ENCODE data around the gene SH3TC1. TPM values are rescaled to one million over a fixed set of nuclear protein-coding genes. Genes with fewer than 3 reads are reported as not detected.

Gene SH3TC1
- total RNA-seq, 2 donors from 2014 or later, result 12.2 to 22.2 TPM

DNA sequence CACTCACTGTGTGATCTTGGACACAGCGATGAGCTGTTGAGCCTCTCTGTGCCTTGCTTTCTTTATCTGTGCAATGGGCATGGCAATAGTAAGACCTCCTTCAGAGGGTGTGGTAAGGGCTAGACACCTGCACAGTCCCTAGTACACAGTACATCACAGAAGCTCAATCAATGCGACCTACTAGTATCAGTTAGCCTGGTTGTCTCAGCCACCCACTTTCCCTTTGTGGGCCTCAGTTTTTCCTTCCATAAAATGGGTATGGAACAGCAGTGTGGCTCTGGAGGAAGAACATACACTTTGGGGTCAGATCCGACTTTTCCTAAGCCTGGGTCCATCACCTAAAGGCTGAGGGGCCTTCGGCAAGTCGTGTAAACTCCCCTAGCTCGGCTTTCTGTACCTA is 67.0 kb downstream of the SH3TC1 start:
- ATAC-seq (no peak), DNase-seq (ENCODE audit: low spot score in 2 of 2) (no peak)
- Mint-ChIP-seq H3K27ac (no peak overlapping the region), H3K36me3 (no peaks in the 10 kb centered on the region), H3K9me3 (no peaks in the 10 kb centered on the region)

GRCh38 chr4:8266508-8266907 is 67.4 kb downstream of the SH3TC1 start:
- ATAC-seq, result no peak
- Mint-ChIP-seq H3K36me3 (no peaks in the 10 kb centered on the region), H3K9me3 (no peaks in the 10 kb centered on the region), H3K27ac (no peak overlapping the region)
- no peak for DNase-seq (ENCODE audit: low spot score in 2 of 2)

DNA sequence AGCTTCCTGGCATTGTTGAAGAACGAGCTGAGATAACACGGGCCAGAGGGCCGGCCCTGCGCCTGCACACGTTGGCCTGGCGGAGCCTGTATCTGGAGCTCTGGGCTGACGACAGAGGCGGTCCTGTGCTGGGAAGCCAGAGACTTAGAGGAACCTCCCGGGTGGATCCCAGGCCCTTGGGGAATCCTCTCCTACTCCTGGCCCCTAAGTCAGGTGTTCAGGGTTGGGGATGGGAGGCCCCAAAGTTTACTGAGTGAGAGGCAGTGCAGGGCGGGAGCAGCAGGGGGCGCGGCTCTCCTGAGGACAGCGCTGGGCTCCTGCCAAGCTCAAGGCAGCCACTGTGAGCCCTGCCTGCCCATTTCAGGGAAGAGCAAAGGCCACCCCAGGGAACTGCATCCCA is 68.0 kb downstream of the SH3TC1 start:
- Mint-ChIP-seq H3K27ac (no peak overlapping the region), H3K9me3 (no peaks in the 10 kb centered on the region), H3K36me3 (no peaks in the 10 kb centered on the region)
- peak; percentile 65 to 68 for ATAC-seq
- DNase-seq (ENCODE audit: low spot score in 2 of 2), result peak in 1 of 2 donors; percentile 45

- Mint-ChIP-seq H3K27ac (no peak overlapping the region), H3K36me3 (no peaks in the 10 kb centered on the region), H3K9me3 (no peaks in the 10 kb centered on the region)
- no peak for ATAC-seq
- no peak for DNase-seq (ENCODE audit: low spot score in 2 of 2)
Measured at GRCh38 chr4:8268211-8268610, 69.1 kb downstream of the SH3TC1 start.

DNA sequence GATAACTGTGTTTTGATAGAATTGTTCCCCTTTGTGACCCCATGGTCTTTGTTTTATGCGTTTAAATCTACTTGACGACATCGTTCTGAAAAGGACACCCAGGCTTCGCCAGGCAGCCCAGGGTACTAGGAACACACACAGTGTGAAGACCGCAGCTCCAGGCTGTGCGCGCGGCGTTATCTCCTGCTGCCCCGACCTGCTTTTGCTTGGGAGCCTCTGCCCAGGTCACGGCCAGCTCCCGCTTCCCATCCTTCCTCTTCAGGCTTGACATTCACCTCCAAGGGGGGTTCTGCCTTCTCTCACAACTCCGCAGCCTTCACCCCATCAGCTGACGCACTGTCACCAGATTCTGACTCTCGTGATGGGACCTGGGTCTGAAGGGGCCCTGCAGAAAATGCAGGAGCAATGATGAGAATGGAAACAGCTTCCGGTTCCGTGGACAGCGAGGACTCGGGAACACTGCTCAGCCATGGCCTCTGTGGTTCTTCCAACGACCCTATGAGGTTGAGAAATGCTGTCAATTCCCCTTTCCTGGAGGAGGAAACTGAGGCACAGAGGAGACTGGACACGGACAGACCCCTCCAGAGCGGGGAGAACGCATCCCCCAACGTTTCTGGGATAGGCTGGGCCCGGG is 69.9 kb downstream of the SH3TC1 start:
- Mint-ChIP-seq H3K9me3 (no peaks in the 10 kb centered on the region), H3K36me3 (no peaks in the 10 kb centered on the region), H3K27ac (no peak overlapping the region)
- DNase-seq (ENCODE audit: low spot score in 2 of 2) (no peak), ATAC-seq (no peak)

DNA sequence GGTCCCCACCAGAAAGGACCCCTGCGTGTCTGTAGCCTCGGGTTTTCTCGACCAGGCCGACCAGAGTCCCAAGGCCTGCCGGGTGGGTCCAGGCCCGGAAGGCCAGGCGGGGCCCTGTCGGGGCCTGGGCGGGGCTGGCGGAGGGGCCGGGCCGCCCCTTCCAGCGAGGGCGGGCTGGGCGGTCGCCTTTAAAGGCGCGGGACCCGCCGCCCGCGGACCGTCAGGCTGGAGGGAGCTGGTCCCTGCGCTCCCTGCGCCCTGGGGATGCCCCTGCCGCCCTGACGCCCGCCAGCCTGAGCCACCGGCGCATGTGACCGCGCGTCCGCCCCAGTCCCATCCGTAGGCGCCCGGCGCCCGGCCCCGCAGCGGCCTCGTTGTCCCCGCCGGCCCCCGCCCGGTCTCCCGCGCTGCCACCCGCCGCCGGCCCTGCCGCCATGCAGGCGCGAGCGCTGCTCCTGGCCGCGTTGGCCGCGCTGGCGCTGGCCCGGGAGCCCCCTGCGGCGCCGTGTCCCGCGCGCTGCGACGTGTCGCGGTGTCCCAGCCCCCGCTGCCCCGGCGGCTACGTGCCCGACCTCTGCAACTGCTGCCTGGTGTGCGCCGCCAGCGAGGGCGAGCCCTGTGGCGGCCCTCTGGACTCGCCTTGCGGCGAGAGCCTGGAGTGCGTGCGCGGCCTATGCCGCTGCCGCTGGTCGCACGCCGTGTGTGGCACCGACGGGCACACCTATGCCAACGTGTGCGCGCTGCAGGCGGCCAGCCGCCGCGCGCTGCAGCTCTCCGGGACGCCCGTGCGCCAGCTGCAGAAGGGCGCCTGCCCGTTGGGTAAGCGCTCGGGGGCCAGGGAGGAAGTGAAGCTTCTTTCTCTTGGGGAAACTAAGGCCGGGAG is 70.7 kb downstream of the SH3TC1 start, which contains the start of gene HTRA3:
Gene HTRA3, plus strand, starts transcription at position 220 of the 883 bp plus-strand sequence. Its CDS starts 215 bp downstream, at position 435.
- no peaks in the 10 kb centered on the region for H3K36me3 Mint-ChIP-seq
- no peak within 1 kb of the TSS for H3K27ac Mint-ChIP-seq
- no peaks in the 10 kb centered on the region for H3K9me3 Mint-ChIP-seq
- ATAC-seq, result peak; percentile 25 to 30
- DNase-seq (ENCODE audit: low spot score in 2 of 2), result no peak

DNA sequence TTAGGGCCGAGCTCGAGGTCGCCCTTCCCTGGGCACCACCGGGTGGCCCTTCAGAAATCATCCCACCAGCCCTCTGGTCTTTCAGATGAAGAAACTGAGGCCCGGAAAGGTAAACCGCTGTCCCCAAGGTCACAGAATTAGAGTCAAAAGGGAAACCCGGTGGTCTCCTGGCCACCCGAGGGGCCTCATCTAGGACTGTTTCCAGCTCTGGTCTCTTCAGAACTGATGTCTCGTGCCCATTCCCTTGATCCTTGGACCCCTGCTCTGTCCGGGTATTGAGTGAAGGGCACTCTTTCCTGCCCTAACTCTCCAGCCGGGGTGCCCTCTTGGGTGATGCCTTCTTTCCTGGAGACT is 71.3 kb downstream of the SH3TC1 start:
- H3K27ac Mint-ChIP-seq, result no peak overlapping the region
- no peak for DNase-seq (ENCODE audit: low spot score in 2 of 2)
- no peaks in the 10 kb centered on the region for H3K36me3 Mint-ChIP-seq
- no peaks in the 10 kb centered on the region for H3K9me3 Mint-ChIP-seq
- no peak for ATAC-seq

DNA sequence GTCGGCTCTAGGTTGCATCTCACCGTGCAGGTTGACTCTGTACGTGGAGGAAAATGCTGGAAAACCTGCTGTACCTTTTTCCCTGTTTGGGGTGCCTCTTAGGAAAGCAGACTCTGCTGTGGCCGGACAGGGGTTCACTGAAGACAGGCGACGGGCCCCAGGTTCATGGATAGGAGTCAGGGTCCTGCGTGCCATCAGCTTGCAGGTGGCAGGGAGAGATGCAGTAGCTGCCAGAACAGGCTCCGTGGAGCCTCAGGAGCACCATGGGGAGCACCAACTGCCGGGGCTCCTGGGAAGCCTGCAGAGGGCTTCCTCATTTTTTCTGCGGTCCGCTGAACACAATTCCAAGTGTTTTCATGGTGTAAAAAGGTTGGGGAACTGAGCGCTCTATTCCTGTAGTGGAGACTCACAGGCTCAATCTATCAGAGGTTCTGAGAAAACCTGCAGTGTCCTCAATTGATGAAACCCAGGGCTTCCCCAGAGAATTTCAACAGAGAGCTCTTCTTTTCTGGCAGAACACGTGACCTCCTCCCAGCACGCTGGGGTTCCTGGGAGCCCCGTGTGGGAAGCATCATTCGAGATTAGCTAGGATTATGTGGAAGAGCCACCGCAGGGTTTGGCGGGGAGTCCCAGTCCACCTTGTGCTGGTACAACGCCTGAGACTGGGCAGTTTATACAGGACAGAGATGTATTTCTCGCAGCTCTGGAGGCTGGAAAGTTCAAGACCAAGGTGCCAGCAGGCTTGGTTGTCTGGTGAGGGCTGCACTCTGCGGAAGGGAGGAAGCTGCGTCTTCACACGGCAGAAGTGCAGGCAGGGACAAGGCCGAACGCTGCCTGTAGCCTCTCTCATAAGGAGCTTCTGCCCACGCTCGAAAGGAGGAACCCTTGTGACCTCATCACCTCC is 72.1 kb downstream of the SH3TC1 start:
- no peak for ATAC-seq
- Mint-ChIP-seq H3K36me3 (no peaks in the 10 kb centered on the region), H3K9me3 (no peaks in the 10 kb centered on the region), H3K27ac (no peak overlapping the region)
- DNase-seq (ENCODE audit: low spot score in 2 of 2), result no peak

GRCh38 chr4:8271821-8272220 is 72.7 kb downstream of the SH3TC1 start:
- Mint-ChIP-seq H3K9me3 (no peaks in the 10 kb centered on the region), H3K27ac (no peak overlapping the region), H3K36me3 (no peaks in the 10 kb centered on the region)
- DNase-seq (ENCODE audit: low spot score in 2 of 2) (no peak), ATAC-seq (no peak)

DNA sequence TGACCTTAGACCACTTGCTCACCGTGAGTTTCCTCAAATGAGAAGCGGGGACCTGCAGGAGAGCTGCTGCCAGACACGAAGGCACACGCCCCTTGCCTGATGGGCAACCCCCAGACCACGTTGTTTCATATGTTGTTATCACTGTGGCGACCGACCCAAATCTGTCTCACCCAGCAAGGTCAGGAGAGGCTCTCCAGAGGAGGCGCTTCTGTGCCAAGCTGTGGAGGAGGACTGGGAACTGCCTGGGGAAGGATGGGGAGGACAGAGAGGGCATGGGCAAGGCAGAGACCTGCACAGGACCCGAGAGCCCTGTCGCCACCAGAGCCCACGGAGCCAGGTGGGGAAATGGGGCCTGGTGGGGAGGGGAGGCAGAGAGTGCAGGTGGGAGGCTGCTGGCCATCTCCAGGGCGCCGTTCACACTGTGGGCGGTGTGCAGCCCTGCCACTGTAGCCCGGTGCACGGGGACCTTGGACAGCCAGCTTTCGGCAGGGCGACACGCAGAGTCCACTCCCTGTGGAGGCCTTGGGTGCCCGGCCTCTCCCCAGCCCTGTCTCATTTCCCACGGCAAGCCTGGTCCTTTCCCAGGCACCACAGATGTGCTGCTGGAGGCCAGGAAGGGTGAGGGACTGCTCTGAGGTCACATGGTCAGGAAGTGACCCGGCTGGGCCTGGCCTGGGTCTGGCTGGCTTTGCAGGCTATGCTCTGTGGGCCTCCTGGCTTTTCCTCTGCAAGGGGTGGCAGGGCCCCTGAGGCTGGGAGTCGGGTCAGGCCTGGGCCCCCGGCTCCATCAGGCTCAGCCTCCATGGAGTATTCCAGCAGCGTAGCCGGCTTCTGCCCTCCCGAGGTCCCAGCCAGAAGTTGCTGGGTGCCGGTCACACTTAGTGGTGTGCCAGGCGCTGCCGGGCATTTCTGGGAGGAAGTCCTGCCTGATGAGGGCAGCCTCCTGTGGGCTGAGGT is 73.7 kb downstream of the SH3TC1 start:
- DNase-seq (ENCODE audit: low spot score in 2 of 2), result no peak
- Mint-ChIP-seq H3K36me3 (no peaks in the 10 kb centered on the region), H3K27ac (no peak overlapping the region), H3K9me3 (no peaks in the 10 kb centered on the region)
- no peak for ATAC-seq

DNA sequence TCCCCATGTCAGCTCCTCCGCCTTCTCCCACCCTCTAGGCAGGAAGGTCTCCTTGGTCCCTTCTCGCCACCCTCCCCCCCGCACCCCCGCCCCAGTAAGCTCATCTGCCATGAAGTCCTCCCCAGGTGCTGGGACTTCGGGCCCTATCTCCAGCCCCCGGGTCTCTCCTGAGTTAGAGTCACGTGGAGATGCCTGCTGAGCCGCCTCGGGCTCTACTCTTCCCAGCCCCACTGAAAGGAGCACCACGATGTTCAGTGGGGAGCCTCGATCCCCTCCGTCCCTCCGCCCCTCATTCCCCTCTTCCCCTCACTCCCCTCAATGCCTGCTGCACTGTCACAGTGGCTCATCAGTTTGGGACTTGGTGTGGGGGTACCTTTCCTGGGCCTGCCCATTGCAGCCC is 74.4 kb downstream of the SH3TC1 start:
- no peak overlapping the region for H3K27ac Mint-ChIP-seq
- H3K9me3 Mint-ChIP-seq, result no peaks in the 10 kb centered on the region
- no peaks in the 10 kb centered on the region for H3K36me3 Mint-ChIP-seq
- ATAC-seq, result no peak
- no peak for DNase-seq (ENCODE audit: low spot score in 2 of 2)

DNA sequence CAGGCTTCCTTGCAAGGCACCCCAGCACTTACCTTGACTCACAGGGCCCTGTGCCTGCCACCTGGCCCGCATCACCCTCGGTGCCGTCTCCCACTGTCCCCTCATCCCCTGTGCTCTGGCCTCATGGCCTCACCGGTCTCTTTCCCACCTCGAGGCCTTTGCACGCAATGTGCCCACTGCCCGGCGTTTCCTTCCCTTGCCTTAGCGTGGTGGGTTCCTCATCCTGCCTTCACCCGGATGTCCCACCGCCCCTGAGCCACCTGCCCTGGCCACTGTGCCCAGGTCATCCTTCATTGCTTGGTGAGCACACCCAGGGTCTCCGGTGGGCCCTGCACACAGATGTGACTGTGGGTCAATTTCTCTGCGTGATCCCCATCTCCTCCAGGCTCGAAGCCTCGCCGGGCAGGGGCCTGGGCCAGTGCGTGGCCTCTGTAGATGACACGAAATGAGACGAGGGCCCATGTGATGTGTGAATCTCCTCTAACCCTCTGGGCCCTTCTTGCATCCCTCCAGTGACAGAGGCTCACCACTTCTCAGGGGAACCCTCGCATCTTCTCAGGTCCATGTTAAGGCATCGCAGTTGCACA is 75.1 kb downstream of the SH3TC1 start:
- no peaks in the 10 kb centered on the region for H3K9me3 Mint-ChIP-seq
- H3K36me3 Mint-ChIP-seq, result no peaks in the 10 kb centered on the region
- no peak for ATAC-seq
- no peak for DNase-seq (ENCODE audit: low spot score in 2 of 2)
- H3K27ac Mint-ChIP-seq, result no peak overlapping the region

GRCh38 chr4:8274765-8275547 is 75.9 kb downstream of the SH3TC1 start:
- ATAC-seq (no peak), DNase-seq (ENCODE audit: low spot score in 2 of 2) (no peak)
- no peaks in the 10 kb centered on the region for H3K9me3 Mint-ChIP-seq
- H3K36me3 Mint-ChIP-seq, result no peaks in the 10 kb centered on the region
- H3K27ac Mint-ChIP-seq, result no peak overlapping the region

DNA sequence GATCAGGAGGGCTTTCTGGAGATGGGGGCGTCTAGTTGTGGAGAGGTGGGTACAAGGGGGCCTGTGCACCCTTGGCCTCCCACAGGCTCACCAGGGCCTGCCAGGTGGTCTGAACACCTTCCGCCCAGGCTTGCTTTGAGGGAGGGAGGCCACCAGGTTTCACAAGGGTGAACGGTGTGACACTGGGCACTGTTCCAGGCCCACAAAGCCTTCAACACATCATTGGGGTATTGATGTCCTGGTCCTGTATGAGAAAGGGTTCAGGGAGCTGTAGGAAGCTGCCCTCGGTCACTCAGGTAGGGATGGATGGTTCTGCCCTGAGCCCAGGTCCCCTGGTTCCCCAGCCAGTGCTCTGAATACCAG is 76.4 kb downstream of the SH3TC1 start:
- no peaks in the 10 kb centered on the region for H3K9me3 Mint-ChIP-seq
- no peak for ATAC-seq
- no peaks in the 10 kb centered on the region for H3K36me3 Mint-ChIP-seq
- H3K27ac Mint-ChIP-seq, result no peak overlapping the region
- no peak for DNase-seq (ENCODE audit: low spot score in 2 of 2)
